Peyer's patch (tissue), 4 donors: ENCODE data around the gene RNASE7. TPM values are rescaled to one million over a fixed set of nuclear protein-coding genes. Genes with fewer than 3 reads are reported as not detected.
A peak's percentile ranks its signal among the peaks of the same experiment; 100 is the strongest.
"Not testable (repeated sequence)": the region's sequence is repeated elsewhere in the genome, so short reads cannot be mapped to it uniquely, and the experiment has no call there.

Source experiments
- DNase-seq, 3 donors: peaks; one replicate each; pipeline ENCODE4 v3.0.0-alpha.2; 2017 to 2019
- H3K27ac ChIP-seq, 4 donors: fragments of 200-600 bp; sonication (generic); one replicate each; pipeline ENCODE4 v1.5.1; 2016 to 2019
- H3K27me3 ChIP-seq, 2 donors: fragments of 200-600 bp; sonication (generic); one replicate each; pipeline ENCODE4 v1.5.1; 2019
- H3K36me3 ChIP-seq, 3 donors: fragments of 200-600 bp; sonication (generic); one replicate each; pipeline ENCODE4 v1.5.1; 2016 to 2019
- H3K4me1 ChIP-seq, 4 donors: fragments of 200-600 bp; sonication (generic); one replicate each; pipeline ENCODE4 v1.5.1; 2016 to 2019
- H3K4me3 ChIP-seq, 4 donors: fragments of 200-600 bp; sonication (generic); 1 replicate in 3 of 4; 2 replicates in 1 of 4; pipeline ENCODE4 v1.5.1; 2016 to 2019; ENCODE audit warnings: mild to moderate bottlenecking in 1 of 4
- H3K9me3 ChIP-seq, 4 donors: fragments of 200-600 bp; sonication (generic); one replicate each; pipeline ENCODE4 v1.5.1; 2016 to 2019; ENCODE audit warnings: mild to moderate bottlenecking in 1 of 4
- CTCF ChIP-seq, 6 experiments: fragments of 450-650 bp in 4 of 6; fragments of 200-600 bp in 2 of 6; sonication (generic) in 1 of 6; IDR thresholded peaks; one replicate each; pipeline ENCODE4 v1.5.1; 2017 to 2019; ENCODE audit warnings: antibody characterized with exemption in 6 of 6, mild to moderate bottlenecking in 3 of 6, moderate library complexity in 1 of 6
- POLR2A ChIP-seq, 2 donors: fragments of 450-650 bp; IDR thresholded peaks; one replicate each; pipeline ENCODE4 v1.5.1; 2017; ENCODE audit warnings: antibody characterized with exemption in 2 of 2, mild to moderate bottlenecking in 2 of 2, moderate library complexity in 2 of 2
- total RNA-seq, 4 donors: library from RNA; depleted of rRNA; stranded (reverse); fragments of >200 nt; gene quantifications; one replicate each; pipeline ENCODE4 v1.1.0, GENCODE V29; 2016

The RNASE7 gene
- total RNA-seq, 4 donors from 2014 or later = not detected

- Histone ChIP-seq H3K27me3 (no peaks in the 10 kb centered on the region), H3K27ac (no peak overlapping the region), H3K9me3 (no peaks in the 10 kb centered on the region), H3K36me3 (no peaks in the 10 kb centered on the region), H3K4me1 (peaks cover 0 to 32% (median 3%) of the 10 kb centered on the region in 4 donors), H3K4me3 (no peak overlapping the region)
- TF ChIP-seq CTCF (IDR thresholded peaks at IDR 0.05) (peak in 1 of 6 experiments; percentile 3), POLR2A (IDR thresholded peaks at IDR 0.05) (no peak)
- no peak for DNase-seq
These were observed 1.7 kb upstream of the RNASE7 start for GRCh38 chr14:21040370-21040925.

GRCh38 chr14:21040941-21041340, 1.2 kb upstream of the RNASE7 start:
- DNase-seq, H3K4me3 ChIP-seq, H3K27me3 ChIP-seq, H3K9me3 ChIP-seq, H3K27ac ChIP-seq, H3K36me3 ChIP-seq: not testable (repeated sequence)
- peaks cover 0 to 32% (median 3%) of the 10 kb centered on the region in 4 donors for H3K4me1 ChIP-seq

- TF ChIP-seq POLR2A (IDR thresholded peaks at IDR 0.05) (no peak), CTCF (IDR thresholded peaks at IDR 0.05) (no peak)
- H3K4me1 ChIP-seq = peaks cover 0 to 31% (median 3%) of the 10 kb centered on the region in 4 donors
- H3K9me3 ChIP-seq = no peaks in the 10 kb centered on the region
- no peaks in the 10 kb centered on the region for H3K36me3 ChIP-seq
- no peak overlapping the region for H3K27ac ChIP-seq
- DNase-seq = no peak
- no peaks in the 10 kb centered on the region for H3K27me3 ChIP-seq
- no peak overlapping the region for H3K4me3 ChIP-seq
These were observed 756 bp downstream of the RNASE7 start for GRCh38 chr14:21042918-21043317.

- DNase-seq = no peak
- Histone ChIP-seq H3K4me3 (no peak overlapping the region), H3K9me3 (no peaks in the 10 kb centered on the region), H3K4me1 (peaks cover 0 to 25% (median 3%) of the 10 kb centered on the region in 4 donors), H3K27ac (no peak overlapping the region), H3K27me3 (no peaks in the 10 kb centered on the region), H3K36me3 (no peaks in the 10 kb centered on the region)
- TF ChIP-seq CTCF (IDR thresholded peaks at IDR 0.05) = no peak
- no peak for TF ChIP-seq POLR2A (IDR thresholded peaks at IDR 0.05)
These were observed 1.3 kb downstream of the RNASE7 start for GRCh38 chr14:21043387-21043973.

GRCh38 chr14:21043974-21044618, 1.9 kb downstream of the RNASE7 start:
- no peaks in the 10 kb centered on the region for H3K27me3 ChIP-seq
- peaks cover 0 to 19% (median 3%) of the 10 kb centered on the region in 4 donors for H3K4me1 ChIP-seq
- H3K4me3 ChIP-seq = no peak overlapping the region
- H3K27ac ChIP-seq = peak overlapping the region in 1 of 4 donors; percentile 3
- DNase-seq = no peak
- TF ChIP-seq CTCF (IDR thresholded peaks at IDR 0.05) = no peak
- TF ChIP-seq POLR2A (IDR thresholded peaks at IDR 0.05) = no peak
- H3K36me3 ChIP-seq = no peaks in the 10 kb centered on the region
- no peaks in the 10 kb centered on the region for H3K9me3 ChIP-seq

- H3K27ac ChIP-seq = no peak overlapping the region
- no peaks in the 10 kb centered on the region for H3K27me3 ChIP-seq
- H3K9me3 ChIP-seq = no peaks in the 10 kb centered on the region
- H3K36me3 ChIP-seq = no peaks in the 10 kb centered on the region
- H3K4me3 ChIP-seq = no peak overlapping the region
- DNase-seq = no peak
- no peak for TF ChIP-seq CTCF (IDR thresholded peaks at IDR 0.05)
- no peak for TF ChIP-seq POLR2A (IDR thresholded peaks at IDR 0.05)
- peaks cover 0 to 9% (median 3%) of the 10 kb centered on the region in 4 donors for H3K4me1 ChIP-seq
These were observed 5.2 kb downstream of the RNASE7 start for GRCh38 chr14:21047378-21047781.
